ENCODE data around the gene ALKBH4. TPM values are rescaled to one million over a fixed set of nuclear protein-coding genes. Genes with fewer than 3 reads are reported as not detected.

Gene ALKBH4
- total RNA-seq, 2 donors from 2014 or later = 25.2 to 27.0 TPM

DNA sequence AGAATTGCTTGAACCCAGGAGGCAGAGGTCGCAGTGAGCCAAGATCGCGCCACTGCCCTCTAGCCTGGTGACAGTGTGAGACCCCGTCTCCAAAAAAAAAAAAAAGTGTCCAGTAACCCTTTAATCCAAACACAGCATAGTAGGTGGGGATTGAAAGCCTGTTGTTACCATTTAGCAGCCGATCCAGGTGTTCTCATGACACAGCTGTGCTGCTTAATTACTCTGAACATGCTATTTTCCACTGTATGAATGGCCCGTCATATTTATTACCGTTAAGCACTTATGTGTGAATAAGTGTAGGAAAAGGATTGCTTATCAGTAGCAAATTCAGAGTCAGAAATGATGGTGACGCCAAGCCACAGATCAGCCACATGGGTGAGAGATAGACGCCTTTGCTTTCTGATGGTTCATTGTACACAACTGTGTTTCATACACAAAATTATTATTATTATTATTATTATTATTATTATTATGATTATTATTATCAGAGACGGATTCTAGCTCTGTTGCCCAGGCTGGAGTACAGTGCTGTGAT is 42.9 kb downstream of the ALKBH4 start:
- H3K27ac ChIP-seq = no peak overlapping the region
- intact Hi-C loops (cut with DNase I) = no loop called here
- H3K4me1 ChIP-seq (replicated peaks) = no peaks in the 10 kb centered on the region
- TF ChIP-seq POLR2AphosphoS5 (IDR thresholded peaks at IDR 0.05) (no peak), POLR2A (IDR thresholded peaks at IDR 0.05) (no peak), CTCF (IDR thresholded peaks at IDR 0.05) (no peak)
- WGBS = 89% methylated on average over 10 of the region's 10 CpGs
- H3K36me3 ChIP-seq = no peaks in the 10 kb centered on the region
- H3K27me3 ChIP-seq (replicated peaks; ENCODE audit: insufficient read depth) = no peaks in the 10 kb centered on the region
- no peak overlapping the region for H3K4me3 ChIP-seq
- no peak for DNase-seq (ENCODE audit: low spot score)
- no peaks in the 10 kb centered on the region for H3K9me3 ChIP-seq

- Histone ChIP-seq H3K4me3 (no peak overlapping the region), H3K36me3 (no peaks in the 10 kb centered on the region), H3K27ac (no peak overlapping the region), H3K4me1 (replicated peaks) (peaks cover 4% of the 10 kb centered on the region), H3K27me3 (replicated peaks; ENCODE audit: insufficient read depth) (no peaks in the 10 kb centered on the region), H3K9me3 (no peaks in the 10 kb centered on the region)
- intact Hi-C loops (cut with DNase I) = no loop called here
- WGBS = 93% methylated on average over 5 of the region's 5 CpGs
- TF ChIP-seq CTCF (IDR thresholded peaks at IDR 0.05) (no peak), POLR2AphosphoS5 (IDR thresholded peaks at IDR 0.05) (no peak), POLR2A (IDR thresholded peaks at IDR 0.05) (no peak)
- DNase-seq (ENCODE audit: low spot score) = no peak
Measured at GRCh38 chr7:102418592-102418991, 46.1 kb downstream of the ALKBH4 start.

GRCh38 chr7:102417105-102417504 is 47.6 kb downstream of the ALKBH4 start:
- DNase-seq (ENCODE audit: low spot score) = no peak
- WGBS = 72% methylated on average over 3 of the region's 3 CpGs
- Histone ChIP-seq H3K36me3 (no peaks in the 10 kb centered on the region), H3K4me1 (replicated peaks) (peaks cover 7% of the 10 kb centered on the region), H3K27me3 (replicated peaks; ENCODE audit: insufficient read depth) (no peaks in the 10 kb centered on the region), H3K27ac (no peak overlapping the region), H3K4me3 (no peak overlapping the region), H3K9me3 (no peaks in the 10 kb centered on the region)
- TF ChIP-seq POLR2A (IDR thresholded peaks at IDR 0.05) (no peak), POLR2AphosphoS5 (IDR thresholded peaks at IDR 0.05) (no peak), CTCF (IDR thresholded peaks at IDR 0.05) (no peak)
- intact Hi-C loops (cut with DNase I) = no loop called here

- H3K36me3 ChIP-seq = no peaks in the 10 kb centered on the region
- intact Hi-C loops (cut with DNase I) = no loop called here
- 87% methylated on average over 6 of the region's 6 CpGs for WGBS
- H3K27me3 ChIP-seq (replicated peaks; ENCODE audit: insufficient read depth) = no peaks in the 10 kb centered on the region
- no peak overlapping the region for H3K4me3 ChIP-seq
- TF ChIP-seq POLR2A (IDR thresholded peaks at IDR 0.05) (no peak), CTCF (IDR thresholded peaks at IDR 0.05) (no peak), POLR2AphosphoS5 (IDR thresholded peaks at IDR 0.05) (no peak)
- H3K4me1 ChIP-seq (replicated peaks) = peaks cover 8% of the 10 kb centered on the region
- DNase-seq (ENCODE audit: low spot score) = no peak
- no peaks in the 10 kb centered on the region for H3K9me3 ChIP-seq
- H3K27ac ChIP-seq = no peak overlapping the region
Measured at GRCh38 chr7:102416406-102416805, 48.3 kb downstream of the ALKBH4 start.

GRCh38 chr7:102415685-102416225 is 48.9 kb downstream of the ALKBH4 start:
- no peak for DNase-seq (ENCODE audit: low spot score)
- no peak for TF ChIP-seq CTCF (IDR thresholded peaks at IDR 0.05)
- no peak for TF ChIP-seq POLR2AphosphoS5 (IDR thresholded peaks at IDR 0.05)
- TF ChIP-seq POLR2A (IDR thresholded peaks at IDR 0.05) = no peak
- intact Hi-C loops (cut with DNase I) = no loop called here
- H3K27ac ChIP-seq = peak overlapping the region in 1 of 2 donors; percentile 10
- H3K36me3 ChIP-seq = no peaks in the 10 kb centered on the region
- H3K9me3 ChIP-seq = no peaks in the 10 kb centered on the region
- H3K4me3 ChIP-seq = no peak overlapping the region
- no peaks in the 10 kb centered on the region for H3K27me3 ChIP-seq (replicated peaks; ENCODE audit: insufficient read depth)
- WGBS = 53% methylated on average over 12 of the region's 12 CpGs
- peaks cover 8% of the 10 kb centered on the region for H3K4me1 ChIP-seq (replicated peaks)

Measured in prostate gland (tissue), 2 donors.